Testis (tissue), 3 donors: ENCODE results near the gene RFX5. TPM values are rescaled to one million over a fixed set of nuclear protein-coding genes. Genes with fewer than 3 reads are reported as not detected.

Experiments used
- DNase-seq: peaks from one replicate; pipeline ENCODE4 v3.0.0-alpha.2; 2019
- H3K27ac ChIP-seq, 2 donors: fragments of 200-600 bp; sonication (generic); one replicate each; pipeline ENCODE4 v1.5.1; 2019
- H3K27me3 ChIP-seq: fragments of 200-600 bp; sonication (generic); one replicate; pipeline ENCODE4 v1.5.1; 2019
- H3K36me3 ChIP-seq: fragments of 200-600 bp; sonication (generic); one replicate; pipeline ENCODE4 v1.5.1; 2017; ENCODE audit warnings: low read depth; ENCODE audit errors: missing control alignments
- H3K4me1 ChIP-seq: fragments of 200-600 bp; sonication (generic); one replicate; pipeline ENCODE4 v1.5.1; 2019
- H3K4me3 ChIP-seq, 2 donors: fragments of 200-600 bp; sonication (generic); one replicate each; pipeline ENCODE4 v1.5.1; 2017 to 2019
- H3K9me3 ChIP-seq: fragments of 200-600 bp; sonication (generic); one replicate; pipeline ENCODE4 v1.5.1; 2017
- POLR2A ChIP-seq: fragments of 450-650 bp; IDR thresholded peaks from one replicate; pipeline ENCODE4 v1.6.1; 2017; ENCODE audit warnings: antibody characterized with exemption, mild to moderate bottlenecking, moderate library complexity
- WGBS, 2 donors: methylation state at CpG; one replicate each; pipeline ENCODE4 v1.1.5; 2018; 5-methylcytosine and 5-hydroxymethylcytosine counted together
- intact Hi-C: fragments of 100-400 bp; cut with DNase I; formaldehyde crosslinking; loops from one replicate; pipeline ENCODE4 v1.15.1; 2023; ENCODE audit warnings: low total_unique reads
- polyA plus RNA-seq: library from polyadenylated mRNA; stranded (reverse); fragments of 350-450 nt; fragmentation: Illumina TruSeq; extraction: RNeasy Lipid Tissue Mini Kit (QIAGEN cat#74804); gene quantifications from one replicate; pipeline ENCODE4 v1.2.3, GENCODE V29; 2014; ENCODE audit warnings: low read depth, low replicate concordance; ENCODE audit not compliant: insufficient read depth
- total RNA-seq, 2 donors: library from RNA; depleted of rRNA; stranded (reverse); fragments of >200 nt; gene quantifications; one replicate each; pipeline ENCODE4 v1.2.3, GENCODE V29; 2016
- TF ChIP-seq, protein P1 (sequence below), 3 experiments: fragments of 450-650 bp in 2 of 3; fragments of 200-600 bp in 1 of 3; sonication (generic) in 1 of 3; IDR thresholded peaks; one replicate each; pipeline ENCODE4 v1.5.1; 2016 to 2019; ENCODE audit warnings: antibody characterized with exemption in 3 of 3, mild to moderate bottlenecking in 2 of 3, moderate library complexity in 1 of 3

RFX5 gene
- total and polyA plus RNA-seq, 3 donors from 2014 or later: 18.8 to 43.6 (median 19.8) TPM

DNA sequence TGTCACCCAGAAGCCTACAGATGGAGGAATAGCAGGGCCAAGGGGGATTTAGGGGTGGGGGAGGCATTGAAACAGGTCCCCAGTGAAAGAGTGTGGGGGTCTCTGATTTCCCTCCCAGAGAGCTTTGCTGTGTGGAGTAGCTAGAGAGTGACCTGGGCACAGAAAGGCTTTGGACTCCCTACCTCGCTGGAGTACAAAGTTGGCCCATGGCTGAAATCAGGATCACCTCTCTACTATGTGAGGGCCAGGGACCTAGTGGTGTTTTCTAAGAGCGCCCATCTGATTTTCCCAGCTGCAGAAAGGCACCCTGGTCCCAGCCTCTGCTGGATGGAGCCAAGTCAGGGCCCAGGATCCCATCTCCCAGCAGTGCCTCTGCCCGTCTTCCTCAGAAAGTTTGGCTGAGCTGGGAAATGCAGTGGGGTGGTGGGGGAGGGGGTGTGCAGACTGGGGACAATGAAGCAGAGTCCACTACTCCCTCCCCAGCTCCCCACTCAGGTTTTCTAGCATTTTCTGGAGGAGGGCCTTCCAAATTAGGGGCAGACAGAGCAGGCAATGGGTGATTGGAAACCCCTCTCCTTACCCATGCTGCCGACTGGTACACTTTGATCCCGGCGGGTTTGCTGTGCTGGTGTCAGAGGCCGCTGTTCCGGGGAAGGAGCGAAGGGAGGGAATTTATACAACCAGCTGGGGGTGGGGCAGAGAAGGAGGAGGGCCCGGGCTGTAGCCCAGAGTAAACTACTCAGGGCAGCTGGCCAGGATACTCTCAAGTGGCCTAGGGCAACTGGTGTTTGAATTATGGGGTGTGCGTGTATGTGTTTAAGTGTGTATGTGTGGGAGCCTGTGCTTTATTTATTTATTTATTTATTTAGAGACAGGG, 25.2 kb upstream of the RFX5 start, which contains the start of gene SELENBP1:
SELENBP1 (minus strand) TSS at position 648 of the 877 bp plus-strand sequence; CDS start at position 584, 64 bp downstream.
- Histone ChIP-seq H3K27ac (peak within 1 kb of the TSS; percentile 34 to 61), H3K4me1 (peaks cover 16% of the 10 kb centered on the region), H3K4me3 (peak within 1 kb of the TSS; percentile 6 to 26), H3K9me3 (no peaks in the 10 kb centered on the region), H3K27me3 (no peaks in the 10 kb centered on the region), H3K36me3 (no peaks in the 10 kb centered on the region)
- 36 to 65% methylated on average over 10 to 11 of the region's 11 CpGs for WGBS, 2 donors
- intact Hi-C loops: no loop called here
- DNase-seq: peak; percentile 84
- TF ChIP-seq, protein P1, sequence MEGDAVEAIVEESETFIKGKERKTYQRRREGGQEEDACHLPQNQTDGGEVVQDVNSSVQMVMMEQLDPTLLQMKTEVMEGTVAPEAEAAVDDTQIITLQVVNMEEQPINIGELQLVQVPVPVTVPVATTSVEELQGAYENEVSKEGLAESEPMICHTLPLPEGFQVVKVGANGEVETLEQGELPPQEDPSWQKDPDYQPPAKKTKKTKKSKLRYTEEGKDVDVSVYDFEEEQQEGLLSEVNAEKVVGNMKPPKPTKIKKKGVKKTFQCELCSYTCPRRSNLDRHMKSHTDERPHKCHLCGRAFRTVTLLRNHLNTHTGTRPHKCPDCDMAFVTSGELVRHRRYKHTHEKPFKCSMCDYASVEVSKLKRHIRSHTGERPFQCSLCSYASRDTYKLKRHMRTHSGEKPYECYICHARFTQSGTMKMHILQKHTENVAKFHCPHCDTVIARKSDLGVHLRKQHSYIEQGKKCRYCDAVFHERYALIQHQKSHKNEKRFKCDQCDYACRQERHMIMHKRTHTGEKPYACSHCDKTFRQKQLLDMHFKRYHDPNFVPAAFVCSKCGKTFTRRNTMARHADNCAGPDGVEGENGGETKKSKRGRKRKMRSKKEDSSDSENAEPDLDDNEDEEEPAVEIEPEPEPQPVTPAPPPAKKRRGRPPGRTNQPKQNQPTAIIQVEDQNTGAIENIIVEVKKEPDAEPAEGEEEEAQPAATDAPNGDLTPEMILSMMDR (IDR thresholded peaks at IDR 0.05): no peak
- TF ChIP-seq POLR2A: no peak

DNA sequence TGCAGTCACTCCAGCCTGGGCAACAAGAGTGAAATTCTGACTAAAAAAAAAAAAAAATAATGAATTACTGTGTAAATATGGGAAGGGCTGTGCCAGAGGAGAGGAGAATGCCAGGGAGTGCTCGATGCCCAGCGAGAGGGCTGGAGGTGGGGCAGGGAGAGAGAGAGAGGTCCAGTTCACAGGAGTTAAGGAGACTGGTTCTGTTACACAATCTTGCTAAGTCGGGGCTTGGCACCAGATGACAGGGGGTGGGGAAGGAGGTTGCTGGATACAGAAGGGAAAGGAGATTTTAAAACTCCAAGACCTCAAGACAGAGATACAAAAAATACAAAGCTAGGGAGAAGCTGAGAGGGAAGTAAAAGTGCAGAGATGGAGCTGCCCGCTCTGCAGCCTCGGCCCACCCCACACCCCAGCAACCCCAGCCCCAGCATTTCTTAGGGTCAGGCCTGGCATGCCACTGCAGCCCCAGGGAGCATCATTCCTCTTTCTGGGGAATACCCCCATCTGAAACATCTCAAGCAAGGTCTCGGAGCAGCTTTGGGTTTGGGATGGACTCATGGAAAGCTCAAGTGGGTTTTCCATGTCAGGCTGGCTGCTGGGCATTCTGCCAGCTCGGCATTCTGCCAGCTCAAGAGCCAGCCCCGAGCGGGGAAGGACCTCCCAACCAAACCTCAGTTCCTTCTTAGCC, 24.5 kb upstream of the RFX5 start:
- intact Hi-C loops: no loop called here
- TF ChIP-seq, protein P1 (IDR thresholded peaks at IDR 0.05): no peak
- TF ChIP-seq POLR2A: no peak
- Histone ChIP-seq H3K36me3 (no peaks in the 10 kb centered on the region), H3K27me3 (no peaks in the 10 kb centered on the region), H3K4me3 (peak overlapping the region in 1 of 2 donors; percentile 26), H3K4me1 (peaks cover 16% of the 10 kb centered on the region), H3K27ac (peak overlapping the region in 1 of 2 donors; percentile 34), H3K9me3 (no peaks in the 10 kb centered on the region)
- WGBS, 2 donors: 41 to 49% methylated on average over 8 to 9 of the region's 9 CpGs
- DNase-seq: peak; percentile 69

DNA sequence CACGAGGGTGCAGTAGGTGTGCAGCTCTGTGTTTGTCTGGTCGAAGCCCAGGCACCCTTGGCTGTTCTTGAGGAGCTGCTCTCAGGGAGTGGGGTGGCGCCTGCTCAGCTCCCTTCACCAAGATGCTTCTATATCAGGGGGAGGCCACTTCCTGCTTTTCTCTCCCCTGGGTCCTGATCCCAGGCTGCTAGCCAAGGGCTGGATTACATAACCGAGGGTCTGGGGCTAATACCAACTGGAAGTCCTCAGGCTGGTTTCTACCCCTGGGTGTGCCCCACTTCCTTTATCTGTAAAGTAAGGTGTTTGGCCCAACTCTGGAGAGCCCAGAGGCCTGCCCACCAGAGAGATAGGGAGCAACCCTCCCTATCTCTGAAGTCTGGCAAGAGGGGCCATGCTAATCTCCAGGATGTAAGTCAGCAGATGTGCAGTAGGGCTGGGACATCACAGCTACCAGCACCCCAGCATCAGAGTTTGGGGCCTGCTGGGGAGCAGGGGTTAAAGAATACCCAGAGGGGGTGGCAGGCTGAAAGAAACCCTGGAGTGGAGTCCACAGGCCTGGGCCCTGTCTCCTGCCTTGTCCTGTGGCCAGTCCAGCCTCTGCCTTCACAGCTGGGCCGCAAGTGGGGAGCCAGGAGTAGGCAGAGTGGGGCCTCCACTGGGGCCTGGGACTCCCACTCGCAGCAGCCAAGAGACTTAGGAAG, 23.3 kb upstream of the RFX5 start:
- no peak overlapping the region for H3K27ac ChIP-seq
- TF ChIP-seq, protein P1 (IDR thresholded peaks at IDR 0.05): no peak
- no peak for TF ChIP-seq POLR2A
- H3K27me3 ChIP-seq: no peaks in the 10 kb centered on the region
- no peaks in the 10 kb centered on the region for H3K9me3 ChIP-seq
- H3K36me3 ChIP-seq: no peaks in the 10 kb centered on the region
- H3K4me1 ChIP-seq: peaks cover 16% of the 10 kb centered on the region
- intact Hi-C loops: no loop called here
- WGBS, 2 donors: 42 to 65% methylated on average over 6 of the region's 6 CpGs
- no peak for DNase-seq
- no peak overlapping the region for H3K4me3 ChIP-seq

DNA sequence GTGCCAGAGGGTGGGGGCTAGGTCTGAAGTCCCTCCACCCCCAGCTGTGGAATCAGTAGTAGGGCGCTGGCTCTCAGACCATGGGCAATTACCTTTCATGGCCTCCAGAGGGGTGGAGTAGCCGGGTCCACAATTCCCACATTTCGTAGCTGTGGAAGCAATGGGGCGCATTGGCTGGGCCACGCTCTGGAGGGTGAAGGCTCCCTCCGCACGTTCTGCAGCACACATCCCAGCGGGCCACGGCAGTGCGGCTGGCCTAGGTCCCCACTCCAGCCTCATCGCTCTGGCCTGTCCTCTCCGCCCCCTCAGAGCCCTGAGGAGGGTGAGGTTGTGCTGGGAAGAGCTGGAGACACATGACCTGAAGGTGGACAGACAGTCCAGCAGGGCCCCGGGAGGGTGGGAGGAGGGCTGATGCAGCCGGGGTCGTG, 22.6 kb upstream of the RFX5 start:
- DNase-seq: no peak
- no peak for TF ChIP-seq POLR2A
- 77 to 81% methylated on average over 4 to 15 of the region's 15 CpGs for WGBS, 2 donors
- Histone ChIP-seq H3K27me3 (no peaks in the 10 kb centered on the region), H3K27ac (no peak overlapping the region), H3K9me3 (no peaks in the 10 kb centered on the region), H3K4me3 (no peak overlapping the region), H3K36me3 (no peaks in the 10 kb centered on the region), H3K4me1 (peaks cover 16% of the 10 kb centered on the region)
- intact Hi-C loops: no loop called here

DNA sequence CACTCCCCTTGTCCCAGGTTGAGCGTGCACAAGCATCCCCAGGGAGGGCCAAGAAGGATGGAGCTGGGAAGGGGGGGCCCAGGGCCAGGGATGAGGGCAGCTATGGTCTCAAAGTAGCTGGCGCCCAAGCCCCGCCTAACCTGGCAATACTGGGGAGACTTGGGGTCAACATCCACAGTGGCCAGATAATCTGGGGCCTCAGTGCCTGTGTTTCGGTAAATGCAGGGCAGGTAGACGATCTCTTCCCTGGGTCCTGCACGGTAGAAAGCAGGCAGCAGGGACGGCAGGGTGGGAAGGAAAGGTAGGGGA, 22.2 kb upstream of the RFX5 start:
- H3K27ac ChIP-seq: peak overlapping the region in 1 of 2 donors; percentile 25
- H3K9me3 ChIP-seq: no peaks in the 10 kb centered on the region
- no peaks in the 10 kb centered on the region for H3K36me3 ChIP-seq
- intact Hi-C loops: no loop called here
- H3K4me3 ChIP-seq: no peak overlapping the region
- H3K4me1 ChIP-seq: peaks cover 16% of the 10 kb centered on the region
- no peak for DNase-seq
- no peak for TF ChIP-seq POLR2A
- TF ChIP-seq, protein P1 (IDR thresholded peaks at IDR 0.05): no peak
- whole genome bisulfite sequencing, 2 donors: 96 to 100% methylated on average over 6 to 7 of the region's 7 CpGs
- H3K27me3 ChIP-seq: no peaks in the 10 kb centered on the region
